Neural cell (in vitro differentiated cells): ENCODE data around the gene COL27A1.

ENCODE experiments used
- CTCF ChIP-seq: fragments of 450-650 bp; IDR thresholded peaks from 2 replicates; pipeline ENCODE4 v1.5.1; 2014; ENCODE audit warnings: antibody characterized with exemption, mild to moderate bottlenecking, moderate library complexity; ENCODE audit not compliant: poor library complexity, severe bottlenecking
- EP300 ChIP-seq: fragments of 450-650 bp; conservative IDR thresholded peaks from 2 replicates; pipeline ENCODE4 v1.6.1; 2014; ENCODE audit warnings: antibody characterized with exemption, mild to moderate bottlenecking, moderate library complexity; ENCODE audit not compliant: poor library complexity, severe bottlenecking
- EZH2 ChIP-seq: fragments of 200-600, 300-800 bp; shearing (Covaris generic), sonication (generic); IDR thresholded peaks from 2 replicates; pipeline ENCODE4 v1.6.1; 2014; ENCODE audit warnings: antibody characterized with exemption, low read length, borderline replicate concordance, mild to moderate bottlenecking; ENCODE audit not compliant: insufficient read depth, poor library complexity, severe bottlenecking
- MXI1 ChIP-seq: fragments of 450-650 bp; conservative IDR thresholded peaks from 2 replicates; pipeline ENCODE4 v1.6.1; 2014; ENCODE audit warnings: antibody characterized with exemption, mild to moderate bottlenecking; ENCODE audit not compliant: poor library complexity, severe bottlenecking
- POLR2AphosphoS5 ChIP-seq: IDR thresholded peaks from 2 replicates; pipeline ENCODE4 v1.6.1; 2012
- RAD21 ChIP-seq: fragments of 450-650 bp; conservative IDR thresholded peaks from 2 replicates; pipeline ENCODE4 v1.6.1; 2014; ENCODE audit warnings: antibody characterized with exemption, mild to moderate bottlenecking, moderate library complexity
- REST ChIP-seq: IDR thresholded peaks from 2 replicates; pipeline ENCODE4 v1.6.1; 2012; ENCODE audit warnings: borderline replicate concordance
- TAF1 ChIP-seq: IDR thresholded peaks from 2 replicates; pipeline ENCODE4 v1.6.1; 2012; ENCODE audit warnings: low read depth

GRCh38 chr9:114224247-114224610, 68.9 kb downstream of the COL27A1 start:
- TF ChIP-seq POLR2AphosphoS5, result no peak
- no peak for TF ChIP-seq CTCF
- no peak for TF ChIP-seq RAD21
- TF ChIP-seq REST, result peak; percentile 44
- no peak for TF ChIP-seq EP300
- no peak for TF ChIP-seq MXI1
- TF ChIP-seq EZH2, result no peak
- no peak for TF ChIP-seq TAF1
